WTC11 (cell line): Measurements from ENCODE around the gene ZBTB44. TPM values are rescaled to one million over a fixed set of nuclear protein-coding genes. Genes with fewer than 3 reads are reported as not detected.

Experiments
- ATAC-seq: fragments of 200-7000 bp; cut with Tn5 transposase; 2 replicates; pipeline ENCODE4 v1.10.0; 2021; ENCODE audit warnings: mild to moderate bottlenecking, moderate library complexity
- CTCF ChIA-PET: fragments of 300-600 bp; sonication (Branson Sonifier 250); formaldehyde crosslinking; loops from one replicate; lab custom pipeline; 2021; ENCODE audit warnings: antibody characterized with exemption; lab: Charles Lee
- POLR2A ChIA-PET: fragments of 350-600 bp; sonication (Branson Sonifier 250); formaldehyde crosslinking; loops from one replicate; lab custom pipeline; 2021; ENCODE audit warnings: antibody characterized with exemption; lab: Charles Lee
- DNase-seq: peaks from one replicate; pipeline ENCODE4 v3.0.0; 2021; ENCODE audit warnings: low spot score
- H3K27ac Mint-ChIP-seq: 2 replicates; pipeline ENCODE4 v1.8.0; 2021; ENCODE audit warnings: mixed read lengths
- H3K27me3 Mint-ChIP-seq: 2 replicates; pipeline ENCODE4 v1.8.0; 2021; ENCODE audit warnings: low read depth, mild to moderate bottlenecking, moderate library complexity, mixed read lengths
- H3K36me3 Mint-ChIP-seq: 2 replicates; pipeline ENCODE4 v1.8.0; 2021; ENCODE audit warnings: mixed read lengths
- H3K4me1 Mint-ChIP-seq: 2 replicates; pipeline ENCODE4 v1.8.0; 2022; ENCODE audit warnings: mixed read lengths
- H3K4me3 Mint-ChIP-seq: 2 replicates; pipeline ENCODE4 v1.8.0; 2021; ENCODE audit warnings: mild to moderate bottlenecking, moderate library complexity, mixed read lengths
- H3K9me3 Mint-ChIP-seq: 2 replicates; pipeline ENCODE4 v1.8.0; 2021; ENCODE audit warnings: mixed read lengths
- CREB1 ChIP-seq: sonication (generic); formaldehyde crosslinking; IDR thresholded peaks from 2 replicates; pipeline ENCODE4 v1.8.0; 2023; ENCODE audit warnings: mild to moderate bottlenecking, missing genetic modification reagents
- E2F5 ChIP-seq: sonication (generic); formaldehyde crosslinking; IDR thresholded peaks from 2 replicates; pipeline ENCODE4 v1.8.1; 2022; ENCODE audit warnings: mild to moderate bottlenecking, moderate library complexity, missing genetic modification reagents
- FOXJ3 ChIP-seq: sonication (generic); formaldehyde crosslinking; IDR thresholded peaks from 2 replicates; pipeline ENCODE4 v1.9.0; 2021; ENCODE audit warnings: missing genetic modification reagents, mild to moderate bottlenecking, borderline replicate concordance
- FOXP4 ChIP-seq: sonication (generic); formaldehyde crosslinking; IDR thresholded peaks from 2 replicates; pipeline ENCODE4 v1.8.0; 2022; ENCODE audit warnings: mild to moderate bottlenecking, missing genetic modification reagents
- TP53 ChIP-seq: sonication (generic); formaldehyde crosslinking; IDR thresholded peaks from 2 replicates; pipeline ENCODE4 v1.8.1; 2023; ENCODE audit warnings: mild to moderate bottlenecking, missing genetic modification reagents
- ZNF263 ChIP-seq: sonication (generic); formaldehyde crosslinking; IDR thresholded peaks from 2 replicates; pipeline ENCODE4 v1.8.1; 2022; ENCODE audit warnings: low read depth, mild to moderate bottlenecking, moderate library complexity, missing genetic modification reagents
- total RNA-seq: library from RNA; stranded (reverse); gene quantifications from 3 replicates; pipeline ENCODE4 v1.2.3, GENCODE V29; 2021
- TF ChIP-seq, protein P1 (sequence below): fragments of 250-450 bp; sonication (Bioruptor Pico); conservative IDR thresholded peaks from 2 replicates; pipeline ENCODE4 v1.9.0; 2021; ENCODE audit warnings: mild to moderate bottlenecking

The ZBTB44 gene
- total RNA-seq, 1 experiment from 2014 or later = 107 TPM

- no peak for ATAC-seq
- H3K27ac Mint-ChIP-seq = no peak overlapping the region
- peaks cover 11% of the 10 kb centered on the region for H3K36me3 Mint-ChIP-seq
- POLR2A ChIA-PET = no interaction called here
- TF ChIP-seq TP53 (CRISPR knock-in tag) (no peak), E2F5 (no peak), FOXP4 (CRISPR knock-in tag) (no peak), ZNF263 (CRISPR knock-in tag) (no peak), CREB1 (CRISPR knock-in tag) (no peak)
- TF ChIP-seq, protein P1, sequence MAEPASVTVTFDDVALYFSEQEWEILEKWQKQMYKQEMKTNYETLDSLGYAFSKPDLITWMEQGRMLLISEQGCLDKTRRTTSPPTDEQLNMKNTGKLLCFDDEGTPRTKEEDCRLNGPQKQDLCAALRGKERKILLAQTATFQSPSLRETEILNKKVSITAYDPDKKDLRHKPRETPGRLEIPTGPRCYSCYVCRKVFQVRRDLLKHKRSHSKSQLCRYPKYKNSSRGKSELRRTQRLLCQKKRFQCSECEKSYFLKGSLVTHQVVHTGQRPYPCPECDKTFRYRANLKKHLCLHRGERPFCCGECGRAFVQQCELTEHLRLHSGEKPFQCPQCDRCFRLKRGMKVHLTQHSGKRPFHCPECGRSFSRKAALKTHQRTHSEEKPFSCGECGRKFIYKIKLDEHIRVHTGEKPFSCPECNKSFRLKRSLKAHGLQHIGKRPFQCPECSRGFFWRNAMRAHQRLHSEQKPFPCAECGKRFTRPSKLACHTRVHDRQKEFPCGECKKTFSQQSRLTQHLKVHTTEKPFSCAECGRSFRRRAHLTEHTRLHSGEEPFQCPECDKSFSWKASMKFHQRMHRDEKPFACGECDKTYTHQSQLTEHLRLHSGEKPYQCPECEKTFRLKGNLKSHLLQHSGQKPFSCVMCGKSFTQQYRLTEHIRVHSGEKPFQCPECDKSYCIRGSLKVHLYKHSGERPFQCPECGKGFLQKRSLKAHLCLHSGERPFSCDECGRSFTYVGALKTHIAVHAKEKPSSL (CRISPR knock-in tag) = no peak
- TF ChIP-seq, all 79 proteins: peak for 0
- H3K9me3 Mint-ChIP-seq = peaks cover 13% of the 10 kb centered on the region
- no peak overlapping the region for H3K4me3 Mint-ChIP-seq
- CTCF ChIA-PET = interaction anchor here (1.1 kb wide), 1 partner anchor 27 kb away, joined by 3 read pairs; no protein-coding TSS in a partner anchor
- H3K27me3 Mint-ChIP-seq = peaks cover 5% of the 10 kb centered on the region
- no peak for DNase-seq
- H3K4me1 Mint-ChIP-seq = peaks cover 11% of the 10 kb centered on the region
These were observed 136.0 kb downstream of the ZBTB44 start for GRCh38 chr11:130178441-130179339.

- H3K27me3 Mint-ChIP-seq = peaks cover 14% of the 10 kb centered on the region
- POLR2A ChIA-PET = no interaction called here
- no peak overlapping the region for H3K27ac Mint-ChIP-seq
- peaks cover 11% of the 10 kb centered on the region for H3K36me3 Mint-ChIP-seq
- no peak overlapping the region for H3K4me3 Mint-ChIP-seq
- peaks cover 13% of the 10 kb centered on the region for H3K9me3 Mint-ChIP-seq
- peaks cover 9% of the 10 kb centered on the region; the same call in 1 of the 2 replicates for H3K4me1 Mint-ChIP-seq
- DNase-seq (no peak), ATAC-seq (no peak)
- no peak for TF ChIP-seq FOXJ3 (CRISPR knock-in tag)
- CTCF ChIA-PET = no interaction called here
These were observed 136.9 kb downstream of the ZBTB44 start for GRCh38 chr11:130177782-130178181.

Other genes with a start within 250 kb of the ZBTB44 start
- 340 to 353 TPM (median 345 TPM) in 3 replicates for gene APLP2, start 245.0 kb downstream of the ZBTB44 start, total RNA-seq
- 27.5 to 33.9 TPM (median 27.8 TPM) in 3 replicates for gene ST14, start 155.1 kb downstream of the ZBTB44 start, total RNA-seq
- gene ADAMTS8, start 113.7 kb upstream of the ZBTB44 start, total RNA-seq = 9.9 to 10.4 TPM (median 10.2 TPM) in 3 replicates
- 3.1 to 3.7 TPM (median 3.2 TPM) in 3 replicates for gene ADAMTS15, start 133.7 kb upstream of the ZBTB44 start, total RNA-seq